GM21576 (cell line): ENCODE results near the gene THSD1.
"Not testable (repeated sequence)": the region's sequence is repeated elsewhere in the genome, so short reads cannot be mapped to it uniquely, and the experiment has no call there.

Experiments used
- ATAC-seq: cut with Tn5 transposase; IDR thresholded peaks from one replicate; pipeline ENCODE4 v1.9.1; 2021; ENCODE audit warnings: mild to moderate bottlenecking, moderate library complexity; ENCODE audit not compliant: unreplicated experiment

The THSD1 gene

GRCh38 chr13:52408071-52408658, 2.2 kb upstream of the THSD1 start:
- ATAC-seq: not testable (repeated sequence)

GRCh38 chr13:52407436-52407835, 1.5 kb upstream of the THSD1 start:
- not testable (repeated sequence) for ATAC-seq

- ATAC-seq: no peak
These were observed 657 bp upstream of the THSD1 start for GRCh38 chr13:52406629-52407028.

- no peak for ATAC-seq
These were observed 604 bp downstream of the THSD1 start for GRCh38 chr13:52405369-52405766.

GRCh38 chr13:52399708-52400107, 6.3 kb downstream of the THSD1 start:
- ATAC-seq: no peak

- no peak for ATAC-seq
These were observed 6.9 kb downstream of the THSD1 start for GRCh38 chr13:52399046-52399445.

- no peak for ATAC-seq
These were observed 10.3 kb downstream of the THSD1 start for GRCh38 chr13:52395704-52396103.

- no peak for ATAC-seq
These were observed 11.4 kb downstream of the THSD1 start for GRCh38 chr13:52394586-52394985.

- no peak for ATAC-seq
These were observed 12.2 kb downstream of the THSD1 start for GRCh38 chr13:52393572-52394357.

- no peak for ATAC-seq
These were observed 18.3 kb downstream of the THSD1 start for GRCh38 chr13:52387721-52388120.

GRCh38 chr13:52385870-52386269, 20.1 kb downstream of the THSD1 start:
- no peak for ATAC-seq

GRCh38 chr13:52383366-52383765, 22.6 kb downstream of the THSD1 start:
- ATAC-seq: no peak

GRCh38 chr13:52378312-52378711, 27.7 kb downstream of the THSD1 start:
- no peak for ATAC-seq

GRCh38 chr13:52377898-52378297, 28.1 kb downstream of the THSD1 start:
- no peak for ATAC-seq

GRCh38 chr13:52374873-52375411, 31.0 kb downstream of the THSD1 start:
- no peak for ATAC-seq

GRCh38 chr13:52374389-52374788, 31.6 kb downstream of the THSD1 start:
- no peak for ATAC-seq

GRCh38 chr13:52373277-52373676, 32.7 kb downstream of the THSD1 start:
- not testable (repeated sequence) for ATAC-seq

GRCh38 chr13:52371736-52372247, 34.2 kb downstream of the THSD1 start:
- no peak for ATAC-seq

- no peak for ATAC-seq
These were observed 39.7 kb downstream of the THSD1 start for GRCh38 chr13:52366291-52366690.

- ATAC-seq: not testable (repeated sequence)
These were observed 43.6 kb downstream of the THSD1 start for GRCh38 chr13:52362169-52362887.

- no peak for ATAC-seq
These were observed 44.7 kb downstream of the THSD1 start for GRCh38 chr13:52361225-52361624.
